NCI-H1417 (cell line): ENCODE measurements around the gene RGMA.
"Not testable (repeated sequence)": the region's sequence is repeated elsewhere in the genome, so short reads cannot be mapped to it uniquely, and the experiment has no call there.

Source experiments
- DNase-seq, 3 experiments: peaks; one replicate each; lab custom pipeline; 2025; lab: John Stamatoyannopoulos, UW

RGMA gene

DNA sequence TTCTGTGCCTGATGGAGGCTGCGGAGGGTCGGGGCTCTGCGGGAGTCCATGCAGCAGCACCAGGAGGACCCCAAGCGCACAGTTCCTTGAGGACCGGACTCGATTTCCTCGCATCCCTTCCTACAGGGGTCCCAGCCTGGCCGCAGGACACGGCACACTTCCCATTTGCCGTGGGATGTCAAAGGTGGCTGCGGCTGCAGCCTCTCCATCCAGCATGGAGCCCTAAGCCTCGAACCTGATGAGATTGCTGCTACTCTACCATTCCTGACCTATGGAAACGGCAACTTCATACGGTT is 40.6 kb downstream of the RGMA start:
- no peak for DNase-seq

DNA sequence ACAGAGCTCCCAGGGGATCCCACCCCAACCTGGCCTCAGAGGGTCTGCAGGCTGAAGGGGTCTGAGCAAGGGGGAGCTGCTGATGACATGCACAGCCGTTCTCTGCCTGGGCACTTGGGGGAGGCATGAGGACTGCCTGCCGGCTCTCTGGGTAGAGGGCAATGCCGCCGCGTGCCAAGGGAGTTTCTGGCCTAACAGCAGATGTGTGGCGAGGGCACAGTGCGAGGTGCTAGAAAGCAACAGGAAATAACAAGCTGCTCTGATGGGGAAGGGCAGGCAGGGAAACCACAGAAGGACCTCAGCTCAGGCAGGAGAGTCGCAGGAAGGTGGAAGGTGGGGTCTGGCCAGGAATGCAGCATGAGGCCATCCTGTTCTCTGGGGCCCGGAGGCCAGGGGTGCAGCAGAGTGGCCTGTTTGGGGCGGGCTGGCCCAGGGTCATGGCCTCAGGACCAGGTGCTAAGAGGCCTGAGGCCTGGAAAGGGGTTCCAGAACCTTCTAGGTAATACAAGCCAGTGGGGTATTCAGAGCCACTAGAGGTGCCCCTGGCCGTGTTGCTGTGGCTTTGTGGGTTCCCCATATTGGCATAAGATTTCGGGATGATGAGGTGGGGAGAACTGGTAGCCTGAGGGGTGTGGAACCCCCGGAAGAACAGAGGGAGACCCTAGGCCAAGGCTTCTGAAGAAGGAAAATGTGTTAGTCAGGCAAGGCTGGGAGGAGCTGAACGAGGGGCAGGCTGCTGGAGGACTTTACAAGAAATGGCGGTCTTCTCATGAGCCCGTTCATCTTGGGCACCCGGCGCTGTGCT is 41.2 kb downstream of the RGMA start:
- no peak for DNase-seq

DNA sequence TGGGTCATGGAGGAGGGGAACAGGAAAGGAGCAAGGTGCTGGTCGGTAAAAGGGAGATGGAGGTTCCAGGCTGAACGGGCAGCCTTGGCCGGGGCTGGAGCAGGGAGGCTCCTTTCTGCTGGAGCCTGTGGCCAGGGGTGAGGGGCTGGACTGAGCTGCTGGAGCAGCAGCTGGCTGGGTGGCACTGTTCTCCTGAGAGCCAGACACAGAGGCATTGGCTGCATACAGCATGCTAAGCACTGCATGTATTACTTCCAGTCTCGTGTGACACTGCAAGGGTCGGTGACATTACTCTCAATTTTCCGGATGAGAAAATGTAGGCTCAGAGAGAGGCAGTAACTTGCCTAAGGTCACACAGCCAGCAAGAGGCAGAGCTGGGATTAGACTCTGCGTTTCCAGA is 42.3 kb downstream of the RGMA start:
- DNase-seq, result no peak

DNA sequence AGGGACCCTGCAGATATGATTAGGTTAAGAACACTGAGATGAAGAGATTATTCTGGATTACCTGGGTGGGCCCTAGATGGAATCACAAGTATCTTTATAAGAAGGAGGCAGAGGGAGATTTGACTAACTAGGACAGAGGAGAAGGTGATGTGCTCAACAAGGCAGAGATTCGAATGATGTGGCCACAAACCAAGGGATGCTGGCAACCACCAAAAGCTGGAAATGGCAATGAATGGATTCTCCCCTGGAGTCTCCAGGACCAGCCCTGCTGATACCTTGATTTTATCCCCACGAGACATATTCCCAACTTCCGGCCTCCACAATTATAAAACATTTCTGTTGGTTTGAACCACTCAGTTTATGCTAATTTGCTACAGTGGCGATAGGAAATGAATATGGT is 42.9 kb downstream of the RGMA start:
- no peak for DNase-seq

DNA sequence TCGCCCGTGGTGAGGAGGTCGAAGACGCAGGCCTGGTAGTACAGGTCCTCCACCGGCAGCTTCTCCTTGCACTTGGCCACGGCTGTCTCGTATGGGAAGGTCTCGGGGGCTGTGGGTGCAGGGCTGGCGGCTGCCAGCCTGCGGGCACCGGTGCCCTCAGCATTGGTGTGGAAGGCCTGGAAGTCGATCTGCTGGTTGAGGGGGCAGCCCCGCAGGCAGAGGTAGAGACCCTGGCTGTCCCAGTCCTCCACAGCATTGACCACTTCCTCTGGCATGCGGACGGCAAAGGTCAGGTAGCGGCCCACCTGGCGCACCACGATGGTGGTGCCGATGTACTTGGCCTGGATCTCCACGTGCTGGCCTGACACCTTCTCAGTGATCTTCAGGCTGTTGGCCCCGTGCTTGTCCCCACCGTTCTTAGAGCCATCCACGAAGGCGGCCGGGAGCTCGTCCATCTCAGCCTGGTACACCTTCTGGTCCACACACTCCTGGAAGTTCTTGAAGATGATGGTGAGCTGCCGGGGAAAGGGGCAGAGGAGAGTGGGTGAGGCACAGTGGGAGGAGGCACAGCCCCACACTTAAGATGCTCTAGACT is 43.7 kb downstream of the RGMA start:
- DNase-seq, result no peak

DNA sequence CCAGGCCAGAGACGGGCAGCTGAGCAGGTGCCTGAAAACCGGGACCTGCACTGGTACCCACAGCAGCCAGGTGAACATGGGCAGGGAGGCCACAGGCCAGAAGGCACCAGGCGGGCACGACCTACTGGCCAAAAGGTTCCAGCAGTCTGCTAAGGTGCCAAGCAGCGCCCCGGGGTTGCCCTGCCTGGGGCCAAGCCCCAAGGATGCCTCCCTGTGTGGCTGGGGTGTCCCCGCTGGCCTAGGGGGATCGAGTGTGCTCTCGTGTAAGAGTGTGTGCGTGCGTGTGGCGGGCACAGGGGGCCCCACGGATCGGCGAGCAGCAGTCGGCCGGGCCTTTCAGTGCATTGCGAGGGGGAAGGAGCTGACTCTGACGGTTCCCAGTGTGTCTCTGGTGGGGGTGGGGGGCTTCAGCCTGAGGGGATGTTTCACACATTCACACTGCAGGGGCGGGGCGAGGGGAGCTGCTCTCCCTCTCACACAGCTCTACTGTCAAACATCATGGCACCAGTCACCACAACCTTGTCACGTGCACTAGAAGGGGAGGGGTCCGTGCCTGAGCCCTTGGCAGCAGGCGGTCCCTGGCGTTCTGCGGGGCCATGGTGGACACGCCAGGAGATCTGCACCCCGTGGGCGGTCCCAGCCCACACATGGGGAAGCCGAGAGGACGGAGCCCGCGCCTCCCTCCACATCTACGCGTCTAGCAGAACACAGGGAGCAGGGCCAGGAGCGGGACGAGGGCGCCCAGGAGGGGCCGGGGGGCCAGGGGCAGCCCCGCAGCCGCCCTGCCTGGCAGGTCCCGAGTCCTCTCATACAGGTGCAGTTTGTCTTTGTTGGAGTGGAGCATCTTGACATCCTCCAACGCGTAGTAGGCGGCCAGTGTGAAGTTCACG is 44.5 kb downstream of the RGMA start:
- no peak for DNase-seq

DNA sequence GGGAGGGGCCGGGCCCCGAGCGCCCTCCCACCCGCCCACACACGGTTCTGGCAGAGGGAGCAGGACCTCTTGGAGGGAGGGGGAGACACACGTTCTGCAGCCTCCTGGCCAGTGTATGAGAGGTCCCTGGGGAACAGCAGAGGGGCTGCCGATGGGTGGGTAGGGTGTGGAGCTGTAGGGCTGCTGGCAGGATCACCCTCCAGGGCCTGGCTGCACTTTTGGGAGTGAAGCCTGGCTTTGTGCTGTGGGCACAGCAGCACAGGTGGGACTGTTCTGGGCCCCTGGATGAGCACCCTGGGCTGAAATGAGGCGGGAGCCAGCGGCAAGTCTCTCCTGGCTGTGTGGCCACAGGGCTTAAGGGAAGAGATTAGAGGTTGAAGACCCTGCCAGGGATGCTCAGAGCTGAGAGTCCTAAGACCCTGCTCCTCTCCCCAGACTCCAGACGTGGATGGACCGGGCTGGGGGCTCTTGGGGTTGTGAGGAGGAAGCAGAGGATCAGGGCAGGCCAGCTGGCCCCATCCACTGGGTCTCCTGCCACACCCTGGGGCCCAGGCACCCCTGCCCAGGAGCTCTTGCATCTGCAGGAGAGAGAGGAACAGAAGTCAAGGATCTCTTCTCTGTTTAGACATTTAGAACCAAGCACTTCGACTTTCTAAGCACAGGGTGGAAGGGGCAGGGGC is 45.2 kb downstream of the RGMA start:
- no peak for DNase-seq

DNA sequence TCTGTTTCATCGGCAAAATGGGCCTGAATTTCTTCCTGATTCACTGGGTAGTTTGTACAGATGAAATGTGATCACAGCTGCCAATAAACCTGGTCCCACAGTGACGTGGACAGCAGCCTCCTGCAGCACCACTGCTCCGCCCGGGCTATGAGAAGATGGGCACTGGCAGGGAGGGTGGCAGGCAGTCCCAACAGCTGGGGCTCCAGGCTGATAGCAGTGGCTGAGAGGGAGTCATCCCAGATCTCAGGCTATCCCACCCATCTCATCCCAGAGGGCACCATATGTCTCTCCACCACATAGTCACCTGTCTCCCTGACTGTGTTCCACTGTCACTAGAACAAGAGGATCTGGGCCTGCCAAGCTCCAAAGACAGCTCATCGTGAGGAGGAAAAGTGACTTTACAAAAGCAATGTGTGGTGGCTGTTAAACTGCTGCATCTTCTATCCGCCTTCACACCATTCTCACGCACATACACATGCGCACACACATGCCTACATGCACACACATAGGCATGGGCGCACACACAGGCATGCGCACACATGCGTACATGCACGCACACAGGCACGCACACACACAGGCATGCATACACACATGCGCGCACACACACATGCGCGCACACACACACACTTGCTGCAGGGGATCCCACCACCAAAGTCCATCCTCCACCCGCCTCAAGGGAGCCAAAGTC is 46.2 kb downstream of the RGMA start:
- DNase-seq, result no peak

DNA sequence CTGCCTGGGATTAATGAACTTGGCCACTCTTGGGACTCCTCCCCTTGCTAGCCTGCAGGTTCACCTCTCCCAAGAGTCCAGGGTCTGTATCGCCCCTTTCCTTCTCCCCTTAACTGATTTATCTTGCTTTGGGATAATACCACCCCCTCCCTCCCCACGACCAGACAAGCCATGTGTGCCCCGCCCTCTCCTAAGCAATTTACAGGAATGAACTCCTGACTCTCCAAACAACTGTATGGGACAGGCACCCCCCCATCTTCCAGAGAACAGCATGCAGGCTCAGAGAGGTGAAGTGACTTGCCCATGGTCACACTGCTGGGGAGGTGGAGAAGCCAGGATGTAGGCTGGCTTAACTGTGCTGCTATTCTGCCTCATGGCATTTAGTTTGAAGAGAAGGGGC is 46.8 kb downstream of the RGMA start:
- no peak for DNase-seq

DNA sequence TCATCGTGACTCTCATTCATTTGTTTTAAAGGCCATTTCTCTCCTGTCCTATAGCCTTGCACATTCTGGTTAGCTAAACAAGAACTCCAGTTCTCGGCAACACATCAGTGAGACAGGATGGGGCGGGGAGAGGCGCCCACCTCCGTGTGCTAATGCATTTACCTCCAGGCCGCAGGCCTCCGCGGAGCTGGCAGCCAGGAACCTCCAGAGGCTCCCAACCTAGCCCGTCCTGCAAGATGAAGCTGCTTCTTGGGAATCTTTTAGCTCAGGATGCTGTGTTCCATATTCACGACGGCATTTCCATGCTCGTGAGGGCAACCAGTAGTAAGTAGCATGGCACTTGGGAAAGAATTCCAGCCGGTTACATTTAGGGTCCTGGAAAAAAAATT is 47.9 kb downstream of the RGMA start:
- no peak for DNase-seq

DNA sequence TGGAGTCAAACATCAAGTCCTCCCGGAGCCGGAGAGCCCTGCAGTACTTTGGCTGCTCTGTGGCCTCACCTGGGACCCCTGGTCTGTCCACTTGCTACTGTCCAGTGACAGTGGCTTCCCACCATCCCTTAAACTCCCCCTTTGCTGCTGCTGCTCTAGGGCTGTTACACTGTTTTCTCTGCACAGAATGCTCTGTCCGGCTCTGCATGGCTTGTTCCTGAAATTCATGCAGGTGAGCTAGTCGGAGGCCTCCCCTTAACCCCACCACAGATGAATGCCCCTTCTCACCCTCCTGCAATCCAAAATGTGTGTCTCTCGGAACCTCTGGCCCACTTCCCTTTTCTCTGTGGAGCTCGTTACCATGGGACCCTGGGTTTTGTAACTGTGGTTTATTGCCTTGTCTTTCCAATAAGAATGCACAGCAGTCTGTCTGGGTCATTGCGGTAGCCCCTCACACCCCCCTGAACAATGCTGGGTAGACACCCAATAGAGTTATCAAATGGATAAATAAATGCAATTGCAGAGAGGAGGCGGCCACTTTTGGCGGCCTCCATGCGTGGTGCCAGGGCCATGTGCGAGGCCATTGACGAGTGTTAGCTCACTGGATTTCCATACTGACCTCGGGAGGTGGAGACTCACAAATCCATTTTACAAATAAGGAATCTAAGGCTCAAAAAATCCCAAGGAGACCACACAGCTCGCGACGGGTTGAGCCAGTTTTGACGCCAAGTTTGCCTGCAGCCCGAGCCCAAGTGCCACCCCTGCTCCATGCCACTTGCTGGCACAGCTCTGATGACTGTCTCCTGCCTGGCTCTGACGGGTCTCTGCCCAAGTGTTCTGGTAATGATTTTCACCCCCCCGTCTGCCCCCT is 48.5 kb downstream of the RGMA start:
- DNase-seq, result no peak

DNA sequence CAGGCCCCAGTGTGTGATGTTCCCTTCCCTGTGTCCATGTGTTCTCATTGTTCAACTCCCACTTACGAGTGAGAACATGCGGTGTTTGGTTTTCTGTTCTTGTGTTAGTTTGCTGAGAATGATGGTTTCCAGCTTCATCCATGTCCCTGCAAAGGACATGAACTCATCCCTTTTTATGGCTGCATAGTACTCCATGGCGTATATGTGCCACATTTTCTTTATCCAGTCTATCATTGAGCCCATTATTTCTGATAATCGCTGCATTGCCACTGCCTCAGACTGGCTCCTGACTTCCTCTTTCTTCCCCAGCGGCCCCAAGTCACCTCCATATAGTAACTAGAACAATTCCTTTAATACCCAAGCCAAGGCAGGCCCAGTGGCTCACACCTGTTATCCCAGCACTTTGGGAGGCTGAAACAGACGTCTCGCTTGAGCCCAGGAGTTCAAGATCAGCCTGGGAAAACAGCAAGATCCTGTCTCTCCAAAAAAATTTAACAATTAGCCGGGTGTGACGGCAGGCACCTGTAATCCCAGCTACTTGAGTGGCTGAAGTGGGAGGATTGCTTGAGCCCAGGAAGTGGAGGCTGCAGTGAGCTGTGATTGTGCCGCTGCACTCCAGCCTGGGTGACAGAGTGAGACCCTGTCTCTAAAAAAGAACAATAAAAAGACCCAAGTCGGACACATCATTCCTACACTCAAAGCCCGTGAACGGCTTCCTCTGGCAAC is 49.3 kb downstream of the RGMA start:
- DNase-seq, result not testable (repeated sequence)

DNA sequence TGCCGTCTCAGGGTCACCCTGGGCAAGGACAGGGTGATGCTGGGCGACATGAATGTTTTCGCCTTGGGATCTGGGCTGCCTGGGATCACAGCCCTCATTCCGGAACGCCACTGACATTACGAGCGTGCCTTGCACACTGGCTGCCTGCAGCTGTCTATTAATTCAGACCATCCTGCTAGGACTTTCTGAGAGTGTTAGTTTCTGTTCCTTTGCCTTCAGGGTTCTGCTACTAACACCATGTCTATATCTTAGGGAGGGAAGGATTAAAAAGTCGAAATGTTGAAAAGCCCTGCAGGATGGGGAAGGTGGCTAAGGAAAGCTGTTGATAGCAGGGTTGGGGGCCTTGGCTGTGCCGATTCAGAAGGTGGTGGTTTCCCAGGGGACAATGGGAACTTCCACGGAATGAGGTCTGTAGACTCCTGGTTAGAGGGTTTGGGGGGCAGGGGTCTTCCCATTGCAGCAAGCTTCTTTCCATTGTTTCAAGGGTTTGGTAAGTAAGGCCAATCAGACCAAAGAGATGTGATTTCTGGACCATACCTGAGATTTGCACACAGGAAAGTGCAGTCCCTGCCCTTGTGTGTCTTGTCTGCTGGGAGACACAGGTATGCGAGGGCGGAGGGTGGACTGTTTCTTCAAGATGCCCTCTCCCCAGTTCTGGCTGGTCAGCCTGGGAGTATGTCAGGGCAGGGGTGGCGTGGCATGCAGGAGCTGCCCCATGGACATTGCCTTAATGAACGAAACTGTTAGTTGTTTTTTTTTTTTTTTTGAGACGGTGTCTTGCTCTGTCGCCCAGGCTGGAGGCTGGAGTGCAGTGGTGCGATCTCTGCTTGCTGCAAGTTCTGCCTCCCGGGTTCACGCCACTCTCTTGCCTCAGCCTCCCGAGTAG is 50.9 kb downstream of the RGMA start:
- DNase-seq, result no peak

DNA sequence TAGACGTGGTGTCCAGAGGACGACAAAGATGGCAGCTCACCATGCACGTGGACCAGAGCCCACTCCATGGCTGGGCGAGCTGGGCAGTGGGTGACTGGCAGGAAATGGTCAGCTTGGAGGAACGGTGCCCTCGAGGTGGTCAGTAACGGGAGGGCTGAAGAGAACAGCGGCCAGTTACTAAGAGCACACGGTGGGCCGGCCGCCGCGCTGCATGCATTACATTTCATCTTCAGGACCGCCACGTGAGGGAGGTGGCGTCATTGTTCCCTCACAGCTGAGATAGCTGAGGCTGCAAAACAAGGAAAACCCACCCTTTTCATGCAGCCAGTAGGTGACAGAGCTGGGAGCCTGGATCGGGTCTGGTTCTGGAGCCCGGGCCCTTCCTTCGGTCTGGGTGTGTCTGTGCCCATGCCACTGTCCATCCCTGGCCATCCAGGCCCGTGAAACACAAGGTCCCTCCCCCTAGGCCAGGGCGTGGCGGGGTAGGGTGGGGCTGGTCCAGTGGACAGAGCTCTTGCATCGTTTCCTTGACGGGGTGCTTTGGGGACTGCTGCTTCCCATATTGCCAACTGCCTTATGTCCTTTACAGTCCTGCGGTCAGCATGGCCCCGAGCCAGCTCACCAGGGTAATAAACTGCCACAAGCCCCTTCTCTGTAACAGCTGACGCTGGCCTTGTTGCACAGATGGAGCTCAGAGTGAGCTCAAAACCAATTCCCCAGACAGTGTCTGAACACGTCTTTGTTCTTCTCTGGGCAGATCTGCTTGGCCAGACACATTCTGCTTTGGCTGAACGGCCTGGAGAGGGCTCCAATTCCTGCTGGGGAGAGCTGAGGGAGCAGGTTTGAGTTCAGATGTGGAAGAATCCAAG is 51.8 kb downstream of the RGMA start:
- DNase-seq, result peak in 1 of 3 experiments; percentile 21

DNA sequence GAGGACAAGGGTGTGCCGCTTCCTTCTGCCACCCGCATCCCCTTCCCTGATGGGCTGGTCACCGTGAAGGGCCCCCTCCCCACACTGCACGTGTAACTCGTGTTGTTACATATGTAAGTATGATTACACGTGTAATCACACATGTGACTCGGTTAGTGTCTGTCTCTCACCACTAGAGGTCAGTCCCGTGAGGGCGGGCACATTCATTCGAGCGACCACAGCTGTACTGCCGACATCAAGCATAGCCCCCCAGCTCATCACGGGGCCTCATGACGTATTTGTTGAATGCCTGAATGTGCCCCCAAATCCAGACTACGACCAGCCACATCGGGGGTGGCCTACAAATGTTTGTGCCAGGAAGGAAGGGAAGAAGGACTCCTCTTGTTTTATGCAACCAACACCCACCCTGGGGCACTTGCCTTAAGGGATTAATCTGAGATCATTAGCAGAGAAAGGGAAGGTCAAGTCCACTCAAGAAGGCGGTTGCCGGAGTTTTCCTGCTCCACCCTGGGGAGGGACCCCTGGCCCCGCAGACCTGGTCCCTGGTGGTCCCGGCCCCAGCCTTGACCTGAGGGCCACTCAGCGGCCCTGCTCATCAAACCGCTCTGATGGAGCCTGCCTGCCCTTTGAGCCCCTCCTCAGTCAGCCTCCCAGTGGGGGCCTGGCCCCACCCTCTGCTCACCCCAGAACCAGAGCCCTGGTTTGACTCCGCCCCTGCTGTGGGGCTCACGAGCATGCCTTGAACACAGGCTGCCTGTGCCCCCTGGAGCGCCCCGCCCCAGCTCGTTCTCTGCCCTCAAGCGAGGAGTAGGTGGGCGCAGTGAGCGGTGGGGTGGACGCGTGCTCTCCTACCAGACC is 52.8 kb downstream of the RGMA start:
- DNase-seq, result peak; percentile 48 to 78 (median 54)

DNA sequence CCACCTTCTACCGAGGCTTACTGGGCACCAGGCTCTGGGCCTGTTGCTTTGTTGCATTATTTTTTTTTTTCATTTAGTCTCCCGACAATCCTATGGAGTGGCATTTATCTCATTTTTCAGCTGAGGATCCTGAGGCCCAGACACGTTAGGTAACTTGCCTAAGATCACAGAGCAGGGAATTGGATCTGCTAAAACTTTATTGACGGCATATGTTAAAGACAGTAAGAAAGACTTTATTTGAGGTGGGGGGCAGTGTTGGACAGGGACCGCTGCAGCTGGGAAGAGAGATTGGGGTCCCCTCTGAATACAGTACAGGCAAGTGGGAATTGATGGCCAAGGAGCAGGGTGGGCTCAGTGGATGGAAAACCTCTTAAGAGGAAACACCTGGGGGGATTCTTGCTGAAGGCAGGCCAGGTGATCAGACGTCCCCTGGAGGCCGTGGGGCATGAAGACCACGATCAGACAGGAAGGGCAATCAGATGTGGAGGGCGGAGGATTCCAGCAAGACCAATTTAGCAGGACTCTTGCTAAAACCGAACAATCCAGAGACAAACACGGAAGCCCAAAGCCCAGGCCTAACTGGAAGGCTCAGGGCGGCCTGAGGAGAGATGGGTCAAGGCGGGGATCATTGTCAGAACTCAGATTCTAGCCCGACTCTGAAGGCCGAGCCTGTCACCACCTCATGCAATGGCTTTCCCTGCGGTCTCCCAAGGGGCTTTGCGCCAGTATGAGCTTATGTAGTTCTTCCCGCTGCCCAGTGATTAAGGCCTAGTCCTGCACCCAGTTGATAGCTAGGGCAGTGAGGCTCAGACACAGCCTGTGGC is 53.7 kb downstream of the RGMA start:
- DNase-seq, result no peak
